ENCODE measurements around the gene RPS27L.
A peak's percentile ranks its signal among the peaks of the same experiment; 100 is the strongest.
"Not testable (repeated sequence)": the region's sequence is repeated elsewhere in the genome, so short reads cannot be mapped to it uniquely, and the experiment has no call there.

Gene RPS27L

GRCh38 chr15:63121382-63122001, 35.8 kb downstream of the RPS27L start, which contains the start of gene LACTB:
LACTB (plus strand) TSS chr15:63121861; CDS start chr15:63121872, 11 bp downstream.
- Mint-ChIP-seq H3K4me3 (peak within 1 kb of the TSS; percentile 80), H3K9me3 (peaks cover 10% of the 10 kb centered on the region), H3K36me3 (ENCODE audit: insufficient read depth) (peaks cover 5% of the 10 kb centered on the region), H3K27ac (ENCODE audit: low read depth) (peak within 1 kb of the TSS; percentile 65), H3K27me3 (no peaks in the 10 kb centered on the region), H3K4me1 (peaks cover 22% of the 10 kb centered on the region)
- DNase-seq (ENCODE audit: low spot score in 2 of 2), result peak; percentile 60 to 66
- peak; percentile 92 for ATAC-seq (replicated peaks; ENCODE audit: extremely low read depth, poor library complexity, severe bottlenecking)

GRCh38 chr15:63118854-63119253, 38.4 kb downstream of the RPS27L start:
- no peak overlapping the region for H3K4me3 Mint-ChIP-seq
- H3K4me1 Mint-ChIP-seq, result peaks cover 22% of the 10 kb centered on the region
- no peaks in the 10 kb centered on the region for H3K27me3 Mint-ChIP-seq
- H3K27ac Mint-ChIP-seq (ENCODE audit: low read depth), result no peak overlapping the region
- ATAC-seq (replicated peaks; ENCODE audit: extremely low read depth, poor library complexity, severe bottlenecking) (no peak), DNase-seq (ENCODE audit: low spot score in 2 of 2) (no peak)
- no peaks in the 10 kb centered on the region for H3K36me3 Mint-ChIP-seq (ENCODE audit: insufficient read depth)
- peaks cover 10% of the 10 kb centered on the region for H3K9me3 Mint-ChIP-seq

GRCh38 chr15:63114465-63114864, 42.8 kb downstream of the RPS27L start:
- Mint-ChIP-seq H3K9me3 (no peaks in the 10 kb centered on the region), H3K27me3 (peaks cover under 1% of the 10 kb centered on the region), H3K36me3 (ENCODE audit: insufficient read depth) (no peaks in the 10 kb centered on the region), H3K4me3 (no peak overlapping the region), H3K4me1 (no peaks in the 10 kb centered on the region), H3K27ac (ENCODE audit: low read depth) (no peak overlapping the region)
- no peak for DNase-seq (ENCODE audit: low spot score in 2 of 2)
- no peak for ATAC-seq (replicated peaks; ENCODE audit: extremely low read depth, poor library complexity, severe bottlenecking)

- Mint-ChIP-seq H3K4me3 (no peak overlapping the region), H3K27ac (ENCODE audit: low read depth) (no peak overlapping the region), H3K4me1 (no peaks in the 10 kb centered on the region), H3K27me3 (peaks cover 13% of the 10 kb centered on the region), H3K9me3 (no peaks in the 10 kb centered on the region), H3K36me3 (ENCODE audit: insufficient read depth) (no peaks in the 10 kb centered on the region)
- no peak for ATAC-seq (replicated peaks; ENCODE audit: extremely low read depth, poor library complexity, severe bottlenecking)
- no peak for DNase-seq (ENCODE audit: low spot score in 2 of 2)
Measured at GRCh38 chr15:63112871-63113270, 44.4 kb downstream of the RPS27L start.

- ATAC-seq (replicated peaks; ENCODE audit: extremely low read depth, poor library complexity, severe bottlenecking) (no peak), DNase-seq (ENCODE audit: low spot score in 2 of 2) (no peak)
- Mint-ChIP-seq H3K36me3 (ENCODE audit: insufficient read depth) (no peaks in the 10 kb centered on the region), H3K4me1 (no peaks in the 10 kb centered on the region), H3K27me3 (peaks cover 20% of the 10 kb centered on the region), H3K4me3 (no peak overlapping the region), H3K27ac (ENCODE audit: low read depth) (no peak overlapping the region), H3K9me3 (no peaks in the 10 kb centered on the region)
Measured at GRCh38 chr15:63111481-63111880, 45.8 kb downstream of the RPS27L start.

- no peaks in the 10 kb centered on the region for H3K36me3 Mint-ChIP-seq (ENCODE audit: insufficient read depth)
- H3K27ac Mint-ChIP-seq (ENCODE audit: low read depth), result no peak overlapping the region
- ATAC-seq (replicated peaks; ENCODE audit: extremely low read depth, poor library complexity, severe bottlenecking), result no peak
Measured at GRCh38 chr15:63110428-63111026, 46.8 kb downstream of the RPS27L start.

GRCh38 chr15:63109920-63110319, 47.4 kb downstream of the RPS27L start:
- no peak for ATAC-seq (replicated peaks; ENCODE audit: extremely low read depth, poor library complexity, severe bottlenecking)
- no peak for DNase-seq (ENCODE audit: low spot score in 2 of 2)
- Mint-ChIP-seq H3K4me3 (no peak overlapping the region), H3K4me1 (no peaks in the 10 kb centered on the region), H3K9me3 (no peaks in the 10 kb centered on the region), H3K36me3 (ENCODE audit: insufficient read depth) (no peaks in the 10 kb centered on the region), H3K27me3 (peaks cover 36% of the 10 kb centered on the region), H3K27ac (ENCODE audit: low read depth) (no peak overlapping the region)

More at GRCh38 chr15:63110428-63111026, 46.8 kb downstream of the RPS27L start:
- H3K4me1 Mint-ChIP-seq, result no peaks in the 10 kb centered on the region
- no peaks in the 10 kb centered on the region for H3K9me3 Mint-ChIP-seq
- H3K4me3 Mint-ChIP-seq, result no peak overlapping the region
- DNase-seq (ENCODE audit: low spot score in 2 of 2), result no peak
- H3K27me3 Mint-ChIP-seq, result peaks cover 30% of the 10 kb centered on the region

- DNase-seq (ENCODE audit: low spot score in 2 of 2) (no peak), ATAC-seq (replicated peaks; ENCODE audit: extremely low read depth, poor library complexity, severe bottlenecking) (no peak)
- Mint-ChIP-seq H3K27ac (ENCODE audit: low read depth) (no peak overlapping the region), H3K36me3 (ENCODE audit: insufficient read depth) (no peaks in the 10 kb centered on the region), H3K4me3 (no peak overlapping the region), H3K9me3 (no peaks in the 10 kb centered on the region), H3K4me1 (no peaks in the 10 kb centered on the region), H3K27me3 (peaks cover 40% of the 10 kb centered on the region)
Measured at GRCh38 chr15:63109498-63109897, 47.8 kb downstream of the RPS27L start.

- Mint-ChIP-seq H3K9me3 (no peaks in the 10 kb centered on the region), H3K4me1 (no peaks in the 10 kb centered on the region), H3K27me3 (peaks cover 47% of the 10 kb centered on the region), H3K27ac (ENCODE audit: low read depth) (no peak overlapping the region), H3K4me3 (no peak overlapping the region), H3K36me3 (ENCODE audit: insufficient read depth) (no peaks in the 10 kb centered on the region)
- ATAC-seq (replicated peaks; ENCODE audit: extremely low read depth, poor library complexity, severe bottlenecking) (no peak), DNase-seq (ENCODE audit: low spot score in 2 of 2) (no peak)
Measured at GRCh38 chr15:63107895-63108546, 49.3 kb downstream of the RPS27L start.

GRCh38 chr15:63105354-63105753, 51.9 kb downstream of the RPS27L start:
- H3K27me3 Mint-ChIP-seq, result peaks cover 51% of the 10 kb centered on the region
- DNase-seq (ENCODE audit: low spot score in 2 of 2); H3K4me1 Mint-ChIP-seq; H3K4me3 Mint-ChIP-seq; H3K9me3 Mint-ChIP-seq; H3K27ac Mint-ChIP-seq (ENCODE audit: low read depth); ATAC-seq (replicated peaks; ENCODE audit: extremely low read depth, poor library complexity, severe bottlenecking); H3K36me3 Mint-ChIP-seq (ENCODE audit: insufficient read depth): not testable (repeated sequence)

GRCh38 chr15:63104727-63105126, 52.5 kb downstream of the RPS27L start:
- H3K27ac Mint-ChIP-seq (ENCODE audit: low read depth), result no peak overlapping the region
- no peak overlapping the region for H3K4me3 Mint-ChIP-seq
- DNase-seq (ENCODE audit: low spot score in 2 of 2) (no peak), ATAC-seq (replicated peaks; ENCODE audit: extremely low read depth, poor library complexity, severe bottlenecking) (no peak)
- H3K27me3 Mint-ChIP-seq, result peaks cover 51% of the 10 kb centered on the region
- no peaks in the 10 kb centered on the region for H3K4me1 Mint-ChIP-seq
- H3K36me3 Mint-ChIP-seq (ENCODE audit: insufficient read depth), result no peaks in the 10 kb centered on the region
- H3K9me3 Mint-ChIP-seq, result no peaks in the 10 kb centered on the region

GRCh38 chr15:63103416-63103815, 53.9 kb downstream of the RPS27L start:
- H3K27me3 Mint-ChIP-seq, result peaks cover 40% of the 10 kb centered on the region
- H3K36me3 Mint-ChIP-seq (ENCODE audit: insufficient read depth), result no peaks in the 10 kb centered on the region
- no peak overlapping the region for H3K4me3 Mint-ChIP-seq
- no peak for DNase-seq (ENCODE audit: low spot score in 2 of 2)
- H3K9me3 Mint-ChIP-seq, result no peaks in the 10 kb centered on the region
- ATAC-seq (replicated peaks; ENCODE audit: extremely low read depth, poor library complexity, severe bottlenecking), result no peak
- H3K4me1 Mint-ChIP-seq, result no peaks in the 10 kb centered on the region
- no peak overlapping the region for H3K27ac Mint-ChIP-seq (ENCODE audit: low read depth)

- not testable (repeated sequence) for H3K27ac Mint-ChIP-seq (ENCODE audit: low read depth); ATAC-seq (replicated peaks; ENCODE audit: extremely low read depth, poor library complexity, severe bottlenecking); H3K4me1 Mint-ChIP-seq; H3K4me3 Mint-ChIP-seq; H3K9me3 Mint-ChIP-seq; DNase-seq (ENCODE audit: low spot score in 2 of 2); H3K36me3 Mint-ChIP-seq (ENCODE audit: insufficient read depth)
- peaks cover 11% of the 10 kb centered on the region for H3K27me3 Mint-ChIP-seq
Measured at GRCh38 chr15:63099581-63099980, 57.7 kb downstream of the RPS27L start.
